H1 (cell line): Measurements from ENCODE around the gene UNC80. TPM values are rescaled to one million over a fixed set of nuclear protein-coding genes. Genes with fewer than 3 reads are reported as not detected.

ENCODE experiments used
- CTCF ChIA-PET: fragments of 300-600 bp; sonication (Branson Sonifier 250); formaldehyde crosslinking; loops from one replicate; lab custom pipeline; 2021; ENCODE audit not compliant: partially characterized antibody; lab: Charles Lee
- POLR2A ChIA-PET: fragments of 300-600 bp; sonication (Branson Sonifier 250); formaldehyde crosslinking; loops from one replicate; lab custom pipeline; 2021; ENCODE audit warnings: inconsistent platforms; ENCODE audit not compliant: partially characterized antibody; lab: Charles Lee
- DNase-seq, 2 experiments: peaks; one replicate each; pipeline versions ENCODE4 v3.0.0 to v3.0.0-alpha.2; 2010 to 2022; ENCODE audit warnings: low spot score in 2 of 2, low read depth in 1 of 2, mixed read lengths in 1 of 2
- FAIRE-seq: peaks from 2 replicates; lab custom pipeline; 2011; peaks lifted over from hg19 to GRCh38; lab: Jason Lieb, UNC
- H2AFZ ChIP-seq: 2 replicates; pipeline ENCODE4 v1.8.1; 2012; ENCODE audit warnings: low read length, inconsistent platforms
- H2AK5ac ChIP-seq: 2 replicates; pipeline ENCODE4 v1.6.1; 2013; ENCODE audit warnings: low read depth, low read length
- H2BK120ac ChIP-seq: replicated peaks from 2 replicates; pipeline ENCODE3; 2013; ENCODE audit warnings: low read depth, low read length, inconsistent platforms
- H2BK12ac ChIP-seq: 2 replicates; pipeline ENCODE4 v1.6.1; 2013; ENCODE audit warnings: low read depth, low read length
- H2BK15ac ChIP-seq: 2 replicates; pipeline ENCODE4 v1.6.1; 2013; ENCODE audit warnings: low read length
- H2BK20ac ChIP-seq: 2 replicates; pipeline ENCODE4 v1.6.1; 2013; ENCODE audit warnings: low read length
- H2BK5ac ChIP-seq: 2 replicates; pipeline ENCODE4 v1.6.1; 2013; ENCODE audit warnings: low read depth, low read length
- H3K14ac ChIP-seq: 2 replicates; pipeline ENCODE4 v1.6.1; 2013; ENCODE audit warnings: inconsistent platforms; ENCODE audit not compliant: insufficient read length
- H3K18ac ChIP-seq: 2 replicates; pipeline ENCODE4 v1.6.1; 2013; ENCODE audit warnings: low read length; ENCODE audit errors: extremely low read depth
- H3K23ac ChIP-seq: 2 replicates; pipeline ENCODE4 v1.6.1; 2013; ENCODE audit warnings: inconsistent platforms; ENCODE audit not compliant: insufficient read length
- H3K23me2 ChIP-seq: 2 replicates; pipeline ENCODE4 v1.6.1; 2013; ENCODE audit warnings: low read depth, low read length
- H3K27ac ChIP-seq: 2 replicates; pipeline ENCODE4 v1.6.1; 2011; ENCODE audit warnings: low read depth, low read length, inconsistent platforms
- H3K27me3 ChIP-seq, 4 experiments: replicated peaks in 1 of 4; 1 replicate in 1 of 4; 2 replicates in 3 of 4; pipeline versions ENCODE4 v1.6.1 to v1.8.1; 2011 to 2013; ENCODE audit warnings: low read length in 3 of 4, mild to moderate bottlenecking in 3 of 4, inconsistent platforms in 2 of 4, mixed read lengths in 2 of 4, moderate library complexity in 1 of 4; ENCODE audit not compliant: control insufficient read depth in 3 of 4, insufficient read depth in 3 of 4; ENCODE audit errors: extremely low read depth in 1 of 4
- H3K36me3 ChIP-seq, 4 experiments: 2 replicates each; pipeline versions ENCODE4 v1.6.1 to v1.8.1; 2011 to 2013; ENCODE audit warnings: mild to moderate bottlenecking in 4 of 4, low read length in 3 of 4, moderate library complexity in 2 of 4, control low read depth in 1 of 4, inconsistent platforms in 1 of 4; ENCODE audit not compliant: insufficient read depth in 4 of 4, control insufficient read depth in 2 of 4
- H3K4ac ChIP-seq: replicated peaks from 2 replicates; pipeline ENCODE3; 2013; ENCODE audit warnings: low read length, low read depth, mixed read lengths, inconsistent platforms; ENCODE audit not compliant: insufficient read length
- H3K4me1 ChIP-seq, 4 experiments: replicated peaks in 1 of 4; 1 replicate in 1 of 4; 2 replicates in 3 of 4; pipeline versions ENCODE4 v1.6.1 to v1.8.1; 2011 to 2013; ENCODE audit warnings: low read length in 3 of 4, inconsistent platforms in 2 of 4, mixed read lengths in 1 of 4; ENCODE audit not compliant: insufficient read depth in 4 of 4, control insufficient read depth in 3 of 4
- H3K4me2 ChIP-seq, 2 experiments: 2 replicates each; pipeline versions ENCODE4 v1.6.1 to v1.8.1; 2011 to 2013; ENCODE audit warnings: low read depth in 2 of 2, low read length in 2 of 2, control low read depth in 1 of 2, inconsistent platforms in 1 of 2, mild to moderate bottlenecking in 1 of 2; ENCODE audit not compliant: insufficient read depth in 1 of 2
- H3K4me3 ChIP-seq, 4 experiments: fragments of 200-600, 300-600 bp in 1 of 4; sonication (generic), shearing (Covaris generic), sonication (Bioruptor Twin) in 1 of 4; 2 replicates each; pipeline versions ENCODE4 v1.5.1 to v1.8.1; 2011 to 2016; ENCODE audit warnings: low read length in 4 of 4, low read depth in 3 of 4, control low read depth in 2 of 4, inconsistent platforms in 2 of 4, mild to moderate bottlenecking in 2 of 4, mixed read lengths in 1 of 4, moderate library complexity in 1 of 4; ENCODE audit not compliant: insufficient read depth in 2 of 4; ENCODE audit errors: extremely low read depth in 1 of 4
- H3K56ac ChIP-seq: replicated peaks from 2 replicates; pipeline ENCODE3; 2013; ENCODE audit warnings: low read depth, mild to moderate bottlenecking, mixed read lengths, low read length, inconsistent platforms; ENCODE audit not compliant: insufficient read length
- H3K79me1 ChIP-seq: 2 replicates; pipeline ENCODE4 v1.6.1; 2013; ENCODE audit warnings: low read depth, low read length, control low read depth
- H3K79me2 ChIP-seq, 2 experiments: 2 replicates each; pipeline versions ENCODE4 v1.6.1 to v1.8.1; 2012 to 2013; ENCODE audit warnings: low read length in 2 of 2, mild to moderate bottlenecking in 2 of 2, inconsistent platforms in 1 of 2; ENCODE audit not compliant: insufficient read depth in 2 of 2, control insufficient read depth in 1 of 2
- H3K9ac ChIP-seq, 4 experiments: replicated peaks in 1 of 4; 1 replicate in 1 of 4; 2 replicates in 3 of 4; pipeline versions ENCODE4 v1.6.1 to v1.8.1; 2011 to 2013; ENCODE audit warnings: low read depth in 3 of 4, low read length in 3 of 4, control low read depth in 2 of 4, mild to moderate bottlenecking in 2 of 4, moderate library complexity in 2 of 4, inconsistent platforms in 1 of 4; ENCODE audit errors: extremely low read depth in 1 of 4
- H3K9me3 ChIP-seq, 2 experiments: 2 replicates each; pipeline versions ENCODE4 v1.6.1 to v1.8.1; 2012 to 2013; ENCODE audit warnings: mild to moderate bottlenecking in 2 of 2, moderate library complexity in 2 of 2, control low read depth in 1 of 2, inconsistent platforms in 1 of 2, low read depth in 1 of 2, low read length in 1 of 2, mixed read lengths in 1 of 2; ENCODE audit not compliant: insufficient read depth in 2 of 2
- H4K20me1 ChIP-seq, 2 experiments: replicated peaks in 1 of 2; 2 replicates each; pipeline versions ENCODE3 to v1.8.1; 2011 to 2013; ENCODE audit warnings: inconsistent platforms in 2 of 2, low read length in 2 of 2, mild to moderate bottlenecking in 1 of 2; ENCODE audit not compliant: insufficient read depth in 2 of 2, control insufficient read depth in 1 of 2
- H4K5ac ChIP-seq: 2 replicates; pipeline ENCODE4 v1.6.1; 2013; ENCODE audit warnings: low read length, low read depth, mixed read lengths, inconsistent platforms; ENCODE audit not compliant: insufficient read length
- H4K8ac ChIP-seq: 2 replicates; pipeline ENCODE4 v1.8.0; 2013; ENCODE audit warnings: mild to moderate bottlenecking, moderate library complexity, low read length, inconsistent platforms; ENCODE audit not compliant: insufficient read depth; ENCODE audit errors: extremely low read depth
- H4K91ac ChIP-seq: replicated peaks from 2 replicates; pipeline ENCODE3; 2013; ENCODE audit warnings: low read length, mixed read lengths, inconsistent platforms; ENCODE audit not compliant: insufficient read length
- BRCA1 ChIP-seq: IDR thresholded peaks from 2 replicates; pipeline ENCODE4 v1.6.1; 2012; ENCODE audit warnings: low read depth, low read length, improper control_type of control experiment
- NRF1 ChIP-seq: IDR thresholded peaks from 2 replicates; pipeline ENCODE4 v1.6.1; 2011; ENCODE audit warnings: mild to moderate bottlenecking, low read depth, low read length, improper control_type of control experiment
- PHF8 ChIP-seq: fragments of 200-600 bp; sonication (generic); conservative IDR thresholded peaks from 2 replicates; pipeline ENCODE4 v1.7.1; 2012; ENCODE audit warnings: low read depth, mild to moderate bottlenecking, inconsistent platforms, low read length, moderate library complexity
- SP2 ChIP-seq: IDR thresholded peaks from 2 replicates; pipeline ENCODE4 v1.6.1; 2012; ENCODE audit warnings: mild to moderate bottlenecking, low read length, inconsistent platforms
- WGBS, 2 experiments: shearing (Covaris generic) in 1 of 2; methylation state at CpG; one replicate each; pipeline versions ENCODE4 v1.1.6 to v1.1.7; 2013 to 2015; ENCODE audit warnings: low lambda C conversion rate in 2 of 2, mixed read lengths in 2 of 2, inconsistent platforms in 1 of 2, low coverage in 1 of 2, missing lambda C conversion rate in 1 of 2; ENCODE audit not compliant: insufficient replicate concordance in 2 of 2, insufficient coverage in 1 of 2, insufficient read length in 1 of 2; ENCODE audit errors: extremely low coverage in 1 of 2, missing lambda C conversion rate in 1 of 2; 5-methylcytosine and 5-hydroxymethylcytosine counted together
- polyA plus RNA-seq, 7 experiments: library from polyadenylated mRNA; depleted of rRNA in 3 of 7; stranded (reverse) in 5 of 7; unstranded in 2 of 7; fragments of >200 nt in 5 of 7; fragments of 200-250 nt in 2 of 7; gene quantifications; 1 replicate in 5 of 7; 2 replicates in 1 of 7; 4 replicates in 1 of 7; pipeline versions ENCODE4 v1.2.1 to v1.2.3, GENCODE V29; 2011 to 2013; ENCODE audit warnings: missing spikeins in 2 of 7, mixed read lengths in 2 of 7
- total RNA-seq: library from RNA; stranded (reverse); fragmentation: NEBNext Ultra II Directional; extraction: Animal tissue kit (Norgen Biotek cat#: 25700); gene quantifications from 2 replicates; pipeline ENCODE4 v1.2.1, GENCODE V29; 2021

Gene UNC80
- total and polyA plus RNA-seq, 2 of the 8 experiments (the other 6 are each of a cell fraction or from before 2014, with no cell fraction given), result 0.53 to 0.56 TPM

DNA sequence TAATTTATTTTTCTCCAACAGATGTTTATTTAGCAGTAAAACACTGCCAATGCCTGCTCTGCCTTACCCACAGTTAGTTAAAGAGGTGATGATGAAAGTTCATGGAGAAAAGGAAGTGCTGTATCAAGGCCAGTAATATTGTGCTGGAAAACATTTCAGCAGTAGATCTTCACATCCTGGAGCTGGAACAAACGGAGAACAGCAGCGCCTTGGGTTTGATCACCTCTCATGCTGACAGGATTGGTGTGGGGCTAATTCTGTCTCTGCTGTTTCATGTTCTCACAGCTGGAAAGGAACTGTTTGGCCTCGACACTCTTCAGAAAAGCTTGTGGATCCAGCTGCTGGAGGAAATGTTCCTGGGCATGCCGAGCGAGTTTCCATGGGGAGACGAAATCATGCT is 169.3 kb downstream of the UNC80 start:
- no peak overlapping the region for H2AFZ ChIP-seq
- no peaks in the 10 kb centered on the region for H4K20me1 ChIP-seq
- ChIA-PET POLR2A (no interaction called here), CTCF (interaction anchor here (0.7 kb wide), 1 partner anchor 9 kb away, joined by 3 read pairs; no protein-coding TSS in a partner anchor)
- H3K9ac ChIP-seq, result no peak overlapping the region
- no peak overlapping the region for H3K18ac ChIP-seq
- H3K9me3 ChIP-seq, result no peaks in the 10 kb centered on the region
- no peak overlapping the region for H2BK120ac ChIP-seq
- H3K79me2 ChIP-seq, result no peaks in the 10 kb centered on the region
- H3K14ac ChIP-seq, result no peak overlapping the region
- H3K4me3 ChIP-seq, result no peak overlapping the region
- H3K56ac ChIP-seq, result no peak overlapping the region
- H2BK12ac ChIP-seq, result no peak overlapping the region
- no peak for DNase-seq
- no peak overlapping the region for H4K91ac ChIP-seq
- no peak overlapping the region for H3K4me2 ChIP-seq
- H3K27ac ChIP-seq, result no peak overlapping the region
- H3K23ac ChIP-seq, result no peak overlapping the region
- H3K36me3 ChIP-seq, result no peaks in the 10 kb centered on the region
- no peaks in the 10 kb centered on the region for H3K27me3 ChIP-seq
- no peak overlapping the region for H2BK20ac ChIP-seq
- FAIRE-seq, result no peak
- H2AK5ac ChIP-seq, result no peak overlapping the region
- H2BK5ac ChIP-seq, result no peak overlapping the region
- no peak overlapping the region for H4K8ac ChIP-seq
- H3K4me1 ChIP-seq, result peaks cover 0 to 4% (median 0%) of the 10 kb centered on the region in 4 experiments; a peak in 1 of 7 replicates
- 91% methylated on average over 6 of the region's 6 CpGs; no CpG with 5 or more reads in 1 of the 2 experiments for WGBS, 2 experiments
- H3K23me2 ChIP-seq, result no peaks in the 10 kb centered on the region
- H2BK15ac ChIP-seq, result no peak overlapping the region
- H4K5ac ChIP-seq, result no peak overlapping the region
- no peak overlapping the region for H3K4ac ChIP-seq
- no peaks in the 10 kb centered on the region for H3K79me1 ChIP-seq
- TF ChIP-seq NRF1 (no peak), PHF8 (no peak), BRCA1 (no peak), SP2 (no peak)
